HG03432 (cell line): ENCODE results near the gene UTS2R.

Experiments
- ATAC-seq: cut with Tn5 transposase; IDR thresholded peaks from one replicate; pipeline ENCODE4 v1.9.1; 2021; ENCODE audit warnings: mild to moderate bottlenecking, moderate library complexity; ENCODE audit not compliant: unreplicated experiment

UTS2R gene

GRCh38 chr17:82371333-82372248, at the start of gene UTS2R:
TSS of gene UTS2R (plus strand) at chr17:82371765. CDS start at chr17:82374325, 2,560 bp downstream.
- ATAC-seq = no peak

DNA sequence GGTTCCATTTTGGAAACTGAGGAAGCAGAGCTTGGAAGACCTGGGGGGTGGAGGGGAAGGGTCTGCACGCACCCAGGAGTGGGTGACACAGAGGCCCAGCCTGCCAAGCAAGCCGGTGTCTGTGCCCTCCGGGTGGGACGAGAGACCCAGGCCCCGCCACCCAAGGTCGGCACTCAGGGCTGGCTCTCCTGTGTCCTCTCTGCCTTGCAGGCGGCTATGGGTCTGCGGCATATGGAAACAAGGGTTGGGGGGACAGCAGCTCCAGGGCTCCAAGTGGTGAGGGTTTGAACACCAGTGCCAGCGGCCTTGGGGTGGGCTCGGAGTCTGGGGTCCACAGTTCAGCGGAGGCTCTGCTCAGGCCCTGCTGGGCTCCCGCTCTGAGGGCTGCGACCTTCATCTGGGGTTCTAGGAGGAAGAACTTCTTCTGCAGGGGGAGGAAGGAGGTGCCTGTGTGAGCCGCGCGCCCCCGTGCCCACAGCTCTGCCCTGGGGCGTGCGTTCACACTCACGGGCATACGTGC, 49.6 kb upstream of the UTS2R start:
- ATAC-seq = no peak

GRCh38 chr17:82322526-82323453, 48.8 kb upstream of the UTS2R start:
- no peak for ATAC-seq

GRCh38 chr17:82323514-82324234, 47.9 kb upstream of the UTS2R start:
- ATAC-seq = no peak

- no peak for ATAC-seq
Measured at GRCh38 chr17:82324566-82325285, 46.8 kb upstream of the UTS2R start.

DNA sequence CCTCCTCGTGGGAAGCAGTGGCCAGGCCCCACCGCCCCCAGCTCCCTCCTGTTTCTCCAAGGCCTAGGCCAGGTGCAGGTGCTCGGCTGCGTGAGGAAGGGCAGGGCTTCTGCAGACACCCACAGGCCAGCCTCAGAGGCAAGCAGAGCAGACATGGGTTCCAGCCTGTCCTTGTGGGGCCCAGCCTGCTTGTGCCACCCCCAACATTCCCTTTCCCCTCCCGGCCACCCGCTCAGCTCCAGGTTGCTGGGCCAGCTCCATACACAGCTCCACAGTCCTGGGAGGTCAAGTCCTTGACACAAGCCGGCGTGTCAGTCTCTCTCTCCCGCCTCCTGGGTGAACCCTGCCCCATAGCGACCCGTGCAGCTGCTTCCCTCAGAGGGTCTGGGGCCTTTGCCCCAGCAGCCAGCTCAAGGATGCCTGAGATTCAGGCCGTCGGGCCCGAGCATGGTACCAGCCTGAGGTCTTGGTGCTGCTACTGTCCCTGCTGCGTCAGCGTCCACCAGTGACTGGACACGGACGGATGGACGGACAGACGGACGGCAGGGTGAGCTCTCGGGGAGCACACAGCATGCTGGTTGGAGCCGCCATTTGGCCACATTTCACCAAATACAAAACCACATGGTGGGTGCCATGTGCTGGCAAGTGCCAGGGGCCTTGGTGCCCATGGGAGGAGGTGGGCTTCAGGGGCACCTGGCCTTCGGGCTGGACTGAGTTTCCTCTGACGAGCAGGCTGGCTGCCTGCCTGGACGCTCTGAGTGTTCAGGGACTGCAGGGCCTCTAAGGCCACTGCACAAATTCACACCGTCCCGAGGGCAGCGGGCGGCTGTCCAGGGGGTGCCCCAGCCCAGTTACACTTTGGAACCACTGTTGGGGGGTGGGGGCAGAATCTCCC, 46.0 kb upstream of the UTS2R start:
- no peak for ATAC-seq

GRCh38 chr17:82327289-82327688, 44.3 kb upstream of the UTS2R start:
- ATAC-seq = no peak

- ATAC-seq = no peak
Measured at GRCh38 chr17:82327757-82328140, 43.8 kb upstream of the UTS2R start.

- ATAC-seq = no peak
Measured at GRCh38 chr17:82328141-82328993, 43.2 kb upstream of the UTS2R start.

GRCh38 chr17:82328994-82329507, 42.5 kb upstream of the UTS2R start:
- no peak for ATAC-seq

- ATAC-seq = no peak
Measured at GRCh38 chr17:82329683-82330321, 41.8 kb upstream of the UTS2R start.

- ATAC-seq = no peak
Measured at GRCh38 chr17:82330322-82331239, 41.0 kb upstream of the UTS2R start.

GRCh38 chr17:82331345-82331939, 40.1 kb upstream of the UTS2R start:
- no peak for ATAC-seq

DNA sequence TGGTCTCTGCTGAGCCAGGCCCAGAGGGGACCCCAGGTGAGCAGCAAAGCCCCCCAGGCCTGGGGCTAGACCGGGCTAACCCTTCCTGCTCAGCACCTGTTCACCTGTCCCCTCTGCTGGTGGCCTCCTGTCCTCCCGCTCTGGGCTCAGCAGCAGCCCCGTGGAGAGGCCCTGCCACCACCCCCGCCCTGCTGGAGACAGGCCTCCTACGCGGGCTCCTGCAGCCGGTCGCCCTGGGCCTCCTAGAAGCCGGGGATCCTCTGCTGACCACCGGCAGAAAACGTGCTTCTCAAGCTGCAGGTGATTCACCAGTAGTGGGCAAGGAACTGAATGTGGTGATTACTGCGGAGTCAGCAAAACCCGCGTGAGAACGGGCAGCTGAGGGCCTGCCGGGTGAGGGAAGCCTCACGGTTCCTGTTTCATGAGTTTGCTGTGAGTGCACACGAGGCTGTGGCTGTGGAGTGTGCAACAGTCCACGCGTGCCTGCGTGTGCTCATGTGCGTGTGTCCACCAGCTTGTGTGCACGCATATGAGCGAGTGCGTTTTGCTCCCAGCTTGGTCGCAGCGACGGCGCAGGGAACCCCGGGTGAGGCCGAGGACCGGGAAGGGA, 38.8 kb upstream of the UTS2R start:
- no peak for ATAC-seq

- ATAC-seq = no peak
Measured at GRCh38 chr17:82333279-82334171, 38.0 kb upstream of the UTS2R start, which contains the start of gene SECTM1. TSS of gene SECTM1 (minus strand) at chr17:82333766. CDS start at chr17:82327240, 6,526 bp downstream.
